GM23338 (cell line): ENCODE results near the gene GATA5. TPM values are rescaled to one million over a fixed set of nuclear protein-coding genes. Genes with fewer than 3 reads are reported as not detected.

Source experiments
- ATAC-seq: fragments of 200-7000 bp; cut with Tn5 transposase; 3 replicates; pipeline ENCODE4 v1.9.1; 2020
- DNase-seq: peaks from one replicate; pipeline ENCODE4 v3.0.0-alpha.2; 2015; ENCODE audit warnings: low spot score
- H2AFZ ChIP-seq: fragments of 200-600 bp; sonication (generic); 2 replicates; pipeline ENCODE4 v1.8.0; 2016; ENCODE audit warnings: antibody characterized with exemption, mild to moderate bottlenecking, moderate library complexity
- H3F3A ChIP-seq: fragments of 200-600 bp; sonication (generic); replicated peaks from 2 replicates; pipeline ENCODE4 v1.8.0; 2017; ENCODE audit warnings: antibody characterized with exemption, mixed run types, low read depth
- H3K27ac ChIP-seq: fragments of 200-600 bp; sonication (generic); 2 replicates; pipeline ENCODE4 v1.6.1; 2016; ENCODE audit warnings: low read depth
- H3K27me3 ChIP-seq: fragments of 200-600 bp; sonication (generic); 2 replicates; pipeline ENCODE4 v1.8.0; 2016; ENCODE audit warnings: mild to moderate bottlenecking, mixed run types, moderate library complexity; ENCODE audit not compliant: insufficient read depth
- H3K36me3 ChIP-seq: fragments of 200-600 bp; sonication (generic); 2 replicates; pipeline ENCODE4 v1.8.0; 2016; ENCODE audit warnings: mild to moderate bottlenecking; ENCODE audit not compliant: insufficient read depth
- H3K4me1 ChIP-seq: fragments of 200-600 bp; sonication (generic); 2 replicates; pipeline ENCODE4 v1.8.0; 2016; ENCODE audit warnings: mild to moderate bottlenecking, moderate library complexity; ENCODE audit not compliant: insufficient read depth
- H3K4me2 ChIP-seq: fragments of 200-600 bp; sonication (generic); 2 replicates; pipeline ENCODE4 v1.7.1; 2017; ENCODE audit warnings: mixed run types
- H3K4me3 ChIP-seq: fragments of 200-600 bp; sonication (generic); 2 replicates; pipeline ENCODE4 v1.6.1; 2016; ENCODE audit warnings: mixed run types
- H3K79me2 ChIP-seq: fragments of 200-600 bp; sonication (generic); replicated peaks from 2 replicates; pipeline ENCODE4 v1.8.0; 2017; ENCODE audit warnings: mild to moderate bottlenecking; ENCODE audit not compliant: insufficient read depth
- H3K9me2 ChIP-seq: fragments of 200-600 bp; sonication (generic); 2 replicates; pipeline ENCODE4 v1.8.0; 2017; ENCODE audit not compliant: insufficient read depth
- H4K20me1 ChIP-seq: fragments of 200-600 bp; sonication (generic); replicated peaks from 2 replicates; pipeline ENCODE4 v1.8.0; 2017; ENCODE audit warnings: mild to moderate bottlenecking; ENCODE audit not compliant: insufficient read depth
- H3K27ac Mint-ChIP-seq: 2 replicates; pipeline ENCODE4 v1.8.0; 2020; ENCODE audit warnings: inconsistent platforms, mild to moderate bottlenecking, moderate library complexity, mixed read lengths
- H3K27me3 Mint-ChIP-seq: 3 replicates; pipeline ENCODE4 v1.8.0; 2022; ENCODE audit warnings: low read depth, mild to moderate bottlenecking, moderate library complexity, mixed read lengths, inconsistent platforms; ENCODE audit not compliant: insufficient read depth, poor library complexity
- H3K36me3 Mint-ChIP-seq: 3 replicates; pipeline ENCODE4 v1.8.0; 2021; ENCODE audit warnings: low read depth, mild to moderate bottlenecking, inconsistent platforms, moderate library complexity, mixed read lengths
- H3K4me1 Mint-ChIP-seq: 3 replicates; pipeline ENCODE4 v1.8.0; 2020; ENCODE audit warnings: mild to moderate bottlenecking, inconsistent platforms, mixed read lengths
- H3K4me3 Mint-ChIP-seq: 3 replicates; pipeline ENCODE4 v1.8.0; 2021; ENCODE audit warnings: moderate library complexity, mild to moderate bottlenecking, inconsistent platforms, mixed read lengths
- H3K9me3 Mint-ChIP-seq: 3 replicates; pipeline ENCODE4 v1.8.0; 2020; ENCODE audit warnings: moderate library complexity, mild to moderate bottlenecking, inconsistent platforms, mixed read lengths
- CREB1 ChIP-seq: fragments of 250-450 bp; sonication (Bioruptor Pico); IDR thresholded peaks from 2 replicates; pipeline ENCODE4 v1.5.0; 2020; ENCODE audit warnings: low read depth, mild to moderate bottlenecking, moderate library complexity
- EZH2 ChIP-seq: fragments of 200-600 bp; sonication (generic); IDR thresholded peaks from one replicate; pipeline ENCODE4 v1.8.0; 2017; ENCODE audit warnings: antibody characterized with exemption, mild to moderate bottlenecking, low read depth; ENCODE audit not compliant: unreplicated experiment
- EZH2phosphoT487 ChIP-seq: fragments of 200-600 bp; sonication (generic); IDR thresholded peaks from one replicate; pipeline ENCODE4 v1.8.1; 2018; ENCODE audit warnings: antibody characterized with exemption; ENCODE audit not compliant: unreplicated experiment
- JUNB ChIP-seq: IDR thresholded peaks from one replicate; pipeline ENCODE4 v1.6.1; 2016; ENCODE audit warnings: antibody characterized with exemption; ENCODE audit not compliant: unreplicated experiment
- NANOG ChIP-seq: IDR thresholded peaks from 2 replicates; pipeline ENCODE4 v1.6.1; 2016; ENCODE audit warnings: antibody characterized with exemption, borderline replicate concordance
- POLR2AphosphoS5 ChIP-seq: IDR thresholded peaks from 2 replicates; pipeline ENCODE4 v1.6.1; 2016; ENCODE audit warnings: antibody characterized with exemption, low read depth
- STAT1 ChIP-seq: IDR thresholded peaks from one replicate; pipeline ENCODE4 v1.6.1; 2016; ENCODE audit warnings: antibody characterized with exemption; ENCODE audit not compliant: unreplicated experiment
- ZNF114 ChIP-seq: fragments of 250-450 bp; sonication (Bioruptor Pico); IDR thresholded peaks from 2 replicates; pipeline ENCODE4 v1.5.0; 2020; ENCODE audit warnings: mild to moderate bottlenecking, moderate library complexity
- ZNF331 ChIP-seq: fragments of 250-450 bp; sonication (Bioruptor Pico); IDR thresholded peaks from 2 replicates; pipeline ENCODE4 v1.5.0; 2020; ENCODE audit warnings: low read depth, mild to moderate bottlenecking, moderate library complexity
- polyA plus RNA-seq: library from polyadenylated mRNA; unstranded; fragments of >200 nt; fragmentation: Nextera tagmentation; extraction: Ambion mirVana; gene quantifications from 2 replicates; pipeline ENCODE4 v1.2.1, GENCODE V29; 2016
- total RNA-seq: library from RNA; depleted of rRNA; stranded (reverse); fragments of >200 nt; shearing (Covaris generic); gene quantifications from 2 replicates; pipeline ENCODE4 v1.2.3, GENCODE V29; 2014
- TF ChIP-seq, protein P1 (sequence below), 2 experiments: fragments of 200-600 bp in 1 of 2; sonication (generic) in 1 of 2; conservative IDR thresholded peaks; 2 replicates each; pipeline versions ENCODE4 v1.5.1 to v1.6.1; 2016 to 2017; ENCODE audit warnings: antibody characterized with exemption in 2 of 2, low read depth in 2 of 2, mild to moderate bottlenecking in 2 of 2, moderate library complexity in 1 of 2
- TF ChIP-seq, protein P2 (sequence below): IDR thresholded peaks from 2 replicates; pipeline ENCODE4 v1.6.1; 2016; ENCODE audit warnings: antibody characterized with exemption
- TF ChIP-seq, protein P3 (sequence below): IDR thresholded peaks from one replicate; pipeline ENCODE4 v1.6.1; 2018; ENCODE audit warnings: antibody characterized with exemption; ENCODE audit not compliant: unreplicated experiment

The GATA5 gene
- total and polyA plus RNA-seq, 2 experiments from 2014 or later = 0.60 to 0.73 TPM

DNA sequence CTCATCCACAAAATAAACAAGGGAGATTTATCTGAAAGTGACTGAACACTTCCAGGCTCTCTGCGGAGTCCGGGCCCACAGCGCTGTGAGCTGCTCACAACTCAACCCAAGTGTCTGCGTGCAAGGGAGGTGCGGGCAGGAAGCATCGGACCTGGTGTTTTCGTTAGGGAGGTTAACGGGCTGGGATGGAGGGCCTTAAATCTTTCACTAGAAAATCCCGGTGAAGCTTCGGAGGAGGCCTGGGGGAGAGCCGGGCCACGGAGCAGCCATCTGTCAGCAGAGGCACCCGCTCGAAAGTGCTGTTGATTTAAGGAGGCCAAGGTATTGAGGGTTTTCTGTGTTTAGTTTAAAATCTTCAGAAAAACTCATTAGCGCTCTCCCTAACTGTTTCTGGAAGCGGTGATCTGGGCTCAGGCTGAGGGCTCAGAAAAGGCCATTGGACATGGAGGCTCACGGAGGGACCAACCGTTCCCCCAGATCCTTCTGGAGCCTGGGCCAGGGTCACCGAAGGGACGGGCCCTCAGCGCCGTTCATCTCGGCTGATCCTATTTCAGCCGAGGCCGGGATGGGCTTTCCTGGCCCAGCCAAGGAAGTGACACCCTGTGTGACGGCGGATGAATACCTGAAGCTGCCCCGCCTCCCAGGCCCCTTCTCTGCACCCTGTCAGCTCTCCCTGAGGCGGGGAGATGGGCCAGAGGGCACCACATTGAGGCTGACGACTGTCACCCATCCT is 20.7 kb downstream of the GATA5 start:
- Mint-ChIP-seq H3K27ac (no peak overlapping the region), H3K9me3 (no peaks in the 10 kb centered on the region), H3K36me3 (no peaks in the 10 kb centered on the region), H3K4me3 (no peak overlapping the region), H3K4me1 (peaks cover 6% of the 10 kb centered on the region), H3K27me3 (peaks cover 5% of the 10 kb centered on the region)
- 0 out of 2 replicates have a peak, but pooled peaks cover 2% of the 10 kb centered on the region for H3F3A ChIP-seq
- no peak overlapping the region for H3K27ac ChIP-seq
- DNase-seq (no peak), ATAC-seq (peak; percentile 39)
- H4K20me1 ChIP-seq = no peaks in the 10 kb centered on the region
- TF ChIP-seq EZH2phosphoT487 (no peak), NANOG (no peak), EZH2 (no peak), ZNF331 (no peak)
- no peak overlapping the region for H3K4me2 ChIP-seq
- no peaks in the 10 kb centered on the region for H3K27me3 ChIP-seq
- no peaks in the 10 kb centered on the region for H3K9me2 ChIP-seq
- no peaks in the 10 kb centered on the region for H3K4me1 ChIP-seq
- no peak overlapping the region for H3K4me3 ChIP-seq
- H2AFZ ChIP-seq = 0 out of 2 replicates have a peak overlapping the region, but pooled peaks have one; percentile 14
- no peaks in the 10 kb centered on the region for H3K79me2 ChIP-seq
- no peaks in the 10 kb centered on the region for H3K36me3 ChIP-seq

DNA sequence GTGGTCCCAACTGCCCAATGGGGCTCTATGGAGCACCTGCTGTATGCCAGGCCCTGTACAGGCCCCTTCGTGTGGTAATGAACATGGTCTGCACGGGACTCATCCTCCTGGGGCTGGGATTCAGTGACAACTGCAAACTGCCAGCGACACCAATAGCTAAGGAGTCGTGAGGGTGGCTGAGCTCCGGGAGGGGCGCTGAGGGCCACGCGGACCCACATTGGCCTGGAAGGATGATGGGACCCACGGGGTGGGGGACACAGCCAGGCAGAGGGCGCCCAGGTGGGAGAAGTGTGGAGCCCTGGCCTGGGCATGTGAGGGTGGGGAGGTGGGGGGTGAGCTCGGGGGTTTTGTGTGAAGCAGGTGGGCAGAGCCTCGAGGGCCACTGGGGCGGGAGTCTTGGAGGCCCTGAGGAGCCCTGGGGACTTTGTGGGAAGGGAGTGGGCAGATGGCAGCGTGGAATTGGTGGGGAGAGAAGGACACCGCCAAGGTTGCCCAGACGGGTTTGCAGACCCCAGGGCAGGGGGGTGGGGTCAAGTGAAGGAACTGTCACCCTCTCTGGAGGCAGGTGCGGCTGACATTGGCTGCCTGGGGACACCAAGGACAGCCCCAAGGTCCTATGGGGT is 22.5 kb downstream of the GATA5 start:
- Histone ChIP-seq H3K36me3 (no peaks in the 10 kb centered on the region), H3K27ac (no peak overlapping the region), H3K4me2 (no peak overlapping the region), H3K9me2 (no peaks in the 10 kb centered on the region), H2AFZ (no peak overlapping the region), H3K79me2 (no peaks in the 10 kb centered on the region), H3F3A (0 out of 2 replicates have a peak, but pooled peaks cover 2% of the 10 kb centered on the region), H3K4me3 (no peak overlapping the region), H3K4me1 (no peaks in the 10 kb centered on the region), H4K20me1 (no peaks in the 10 kb centered on the region), H3K27me3 (no peaks in the 10 kb centered on the region)
- peaks cover 7% of the 10 kb centered on the region for H3K27me3 Mint-ChIP-seq
- DNase-seq = no peak
- ATAC-seq = no peak
- no peak overlapping the region for H3K27ac Mint-ChIP-seq
- no peaks in the 10 kb centered on the region for H3K36me3 Mint-ChIP-seq
- H3K9me3 Mint-ChIP-seq = no peaks in the 10 kb centered on the region
- H3K4me1 Mint-ChIP-seq = peaks cover 4% of the 10 kb centered on the region
- TF ChIP-seq STAT1 = no peak
- TF ChIP-seq, protein P1, sequence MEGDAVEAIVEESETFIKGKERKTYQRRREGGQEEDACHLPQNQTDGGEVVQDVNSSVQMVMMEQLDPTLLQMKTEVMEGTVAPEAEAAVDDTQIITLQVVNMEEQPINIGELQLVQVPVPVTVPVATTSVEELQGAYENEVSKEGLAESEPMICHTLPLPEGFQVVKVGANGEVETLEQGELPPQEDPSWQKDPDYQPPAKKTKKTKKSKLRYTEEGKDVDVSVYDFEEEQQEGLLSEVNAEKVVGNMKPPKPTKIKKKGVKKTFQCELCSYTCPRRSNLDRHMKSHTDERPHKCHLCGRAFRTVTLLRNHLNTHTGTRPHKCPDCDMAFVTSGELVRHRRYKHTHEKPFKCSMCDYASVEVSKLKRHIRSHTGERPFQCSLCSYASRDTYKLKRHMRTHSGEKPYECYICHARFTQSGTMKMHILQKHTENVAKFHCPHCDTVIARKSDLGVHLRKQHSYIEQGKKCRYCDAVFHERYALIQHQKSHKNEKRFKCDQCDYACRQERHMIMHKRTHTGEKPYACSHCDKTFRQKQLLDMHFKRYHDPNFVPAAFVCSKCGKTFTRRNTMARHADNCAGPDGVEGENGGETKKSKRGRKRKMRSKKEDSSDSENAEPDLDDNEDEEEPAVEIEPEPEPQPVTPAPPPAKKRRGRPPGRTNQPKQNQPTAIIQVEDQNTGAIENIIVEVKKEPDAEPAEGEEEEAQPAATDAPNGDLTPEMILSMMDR (conservative IDR thresholded peaks at IDR 0.05; ENCODE audit: low read depth in 2 of 2) = no peak
- TF ChIP-seq, protein P2, sequence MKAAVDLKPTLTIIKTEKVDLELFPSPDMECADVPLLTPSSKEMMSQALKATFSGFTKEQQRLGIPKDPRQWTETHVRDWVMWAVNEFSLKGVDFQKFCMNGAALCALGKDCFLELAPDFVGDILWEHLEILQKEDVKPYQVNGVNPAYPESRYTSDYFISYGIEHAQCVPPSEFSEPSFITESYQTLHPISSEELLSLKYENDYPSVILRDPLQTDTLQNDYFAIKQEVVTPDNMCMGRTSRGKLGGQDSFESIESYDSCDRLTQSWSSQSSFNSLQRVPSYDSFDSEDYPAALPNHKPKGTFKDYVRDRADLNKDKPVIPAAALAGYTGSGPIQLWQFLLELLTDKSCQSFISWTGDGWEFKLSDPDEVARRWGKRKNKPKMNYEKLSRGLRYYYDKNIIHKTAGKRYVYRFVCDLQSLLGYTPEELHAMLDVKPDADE = no peak
- no peak for TF ChIP-seq JUNB
- no peak for TF ChIP-seq CREB1 (CRISPR knock-in tag)
- TF ChIP-seq EZH2 = no peak
- TF ChIP-seq, protein P3, sequence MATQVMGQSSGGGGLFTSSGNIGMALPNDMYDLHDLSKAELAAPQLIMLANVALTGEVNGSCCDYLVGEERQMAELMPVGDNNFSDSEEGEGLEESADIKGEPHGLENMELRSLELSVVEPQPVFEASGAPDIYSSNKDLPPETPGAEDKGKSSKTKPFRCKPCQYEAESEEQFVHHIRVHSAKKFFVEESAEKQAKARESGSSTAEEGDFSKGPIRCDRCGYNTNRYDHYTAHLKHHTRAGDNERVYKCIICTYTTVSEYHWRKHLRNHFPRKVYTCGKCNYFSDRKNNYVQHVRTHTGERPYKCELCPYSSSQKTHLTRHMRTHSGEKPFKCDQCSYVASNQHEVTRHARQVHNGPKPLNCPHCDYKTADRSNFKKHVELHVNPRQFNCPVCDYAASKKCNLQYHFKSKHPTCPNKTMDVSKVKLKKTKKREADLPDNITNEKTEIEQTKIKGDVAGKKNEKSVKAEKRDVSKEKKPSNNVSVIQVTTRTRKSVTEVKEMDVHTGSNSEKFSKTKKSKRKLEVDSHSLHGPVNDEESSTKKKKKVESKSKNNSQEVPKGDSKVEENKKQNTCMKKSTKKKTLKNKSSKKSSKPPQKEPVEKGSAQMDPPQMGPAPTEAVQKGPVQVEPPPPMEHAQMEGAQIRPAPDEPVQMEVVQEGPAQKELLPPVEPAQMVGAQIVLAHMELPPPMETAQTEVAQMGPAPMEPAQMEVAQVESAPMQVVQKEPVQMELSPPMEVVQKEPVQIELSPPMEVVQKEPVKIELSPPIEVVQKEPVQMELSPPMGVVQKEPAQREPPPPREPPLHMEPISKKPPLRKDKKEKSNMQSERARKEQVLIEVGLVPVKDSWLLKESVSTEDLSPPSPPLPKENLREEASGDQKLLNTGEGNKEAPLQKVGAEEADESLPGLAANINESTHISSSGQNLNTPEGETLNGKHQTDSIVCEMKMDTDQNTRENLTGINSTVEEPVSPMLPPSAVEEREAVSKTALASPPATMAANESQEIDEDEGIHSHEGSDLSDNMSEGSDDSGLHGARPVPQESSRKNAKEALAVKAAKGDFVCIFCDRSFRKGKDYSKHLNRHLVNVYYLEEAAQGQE = no peak
- no peak for TF ChIP-seq POLR2AphosphoS5
- no peak for TF ChIP-seq ZNF114 (CRISPR knock-in tag)
- TF ChIP-seq ZNF331 = no peak
- no peak for TF ChIP-seq NANOG
- TF ChIP-seq EZH2phosphoT487 = no peak
- H3K4me3 Mint-ChIP-seq = no peak overlapping the region
